Tibial artery (tissue), 4 donors: ENCODE data around the gene TTC16.

Experiments used
- DNase-seq, 2 donors: peaks; one replicate each; pipeline ENCODE4 v3.0.0-alpha.2; 2019
- H3K27ac ChIP-seq, 2 donors: fragments of 200-600 bp; sonication (generic) in 1 of 2; 1 replicate in 1 of 2; 2 replicates in 1 of 2; pipeline ENCODE4 v1.5.1; 2018 to 2019; ENCODE audit warnings: mild to moderate bottlenecking in 1 of 2
- H3K27me3 ChIP-seq, 2 donors: fragments of 200-600 bp; sonication (generic) in 1 of 2; one replicate each; pipeline versions ENCODE4 v1.5.1 to v1.6.0; 2016 to 2019
- H3K36me3 ChIP-seq, 3 donors: fragments of 200-600 bp; sonication (generic) in 2 of 3; one replicate each; pipeline ENCODE4 v1.5.1; 2016 to 2019; ENCODE audit warnings: mild to moderate bottlenecking in 2 of 3
- H3K4me1 ChIP-seq, 4 donors: fragments of 200-600 bp; sonication (generic) in 2 of 4; 1 replicate in 3 of 4; 2 replicates in 1 of 4; pipeline ENCODE4 v1.5.1; 2016 to 2019
- H3K4me3 ChIP-seq, 2 donors: fragments of 200-600 bp; sonication (generic) in 1 of 2; 1 replicate in 1 of 2; 2 replicates in 1 of 2; pipeline ENCODE4 v1.5.1; 2018 to 2019; ENCODE audit warnings: mild to moderate bottlenecking in 2 of 2
- H3K9me3 ChIP-seq, 3 donors: fragments of 200-600 bp; sonication (generic) in 1 of 3; one replicate each; pipeline ENCODE4 v1.5.1; 2016 to 2019
- intact Hi-C: fragments of 100-400 bp; cut with DNase I; formaldehyde crosslinking; loops from one replicate; pipeline ENCODE4 v1.15.0; 2023; ENCODE audit warnings: low total_unique reads
- TF ChIP-seq, protein P1 (sequence below), 2 experiments: fragments of 200-600 bp in 1 of 2; fragments of 450-650 bp in 1 of 2; IDR thresholded peaks; one replicate each; pipeline ENCODE4 v1.5.1; 2017 to 2019; ENCODE audit warnings: antibody characterized with exemption in 2 of 2, mild to moderate bottlenecking in 1 of 2, moderate library complexity in 1 of 2

TTC16 gene

GRCh38 chr9:127683723-127684122, 32.2 kb upstream of the TTC16 start:
- no peak overlapping the region for H3K4me3 ChIP-seq
- H3K9me3 ChIP-seq = no peaks in the 10 kb centered on the region
- H3K4me1 ChIP-seq = no peaks in the 10 kb centered on the region
- H3K27ac ChIP-seq = no peak overlapping the region
- peaks cover 37 to 97% (median 77%) of the 10 kb centered on the region in 3 donors for H3K36me3 ChIP-seq
- H3K27me3 ChIP-seq = no peaks in the 10 kb centered on the region
- TF ChIP-seq, protein P1, sequence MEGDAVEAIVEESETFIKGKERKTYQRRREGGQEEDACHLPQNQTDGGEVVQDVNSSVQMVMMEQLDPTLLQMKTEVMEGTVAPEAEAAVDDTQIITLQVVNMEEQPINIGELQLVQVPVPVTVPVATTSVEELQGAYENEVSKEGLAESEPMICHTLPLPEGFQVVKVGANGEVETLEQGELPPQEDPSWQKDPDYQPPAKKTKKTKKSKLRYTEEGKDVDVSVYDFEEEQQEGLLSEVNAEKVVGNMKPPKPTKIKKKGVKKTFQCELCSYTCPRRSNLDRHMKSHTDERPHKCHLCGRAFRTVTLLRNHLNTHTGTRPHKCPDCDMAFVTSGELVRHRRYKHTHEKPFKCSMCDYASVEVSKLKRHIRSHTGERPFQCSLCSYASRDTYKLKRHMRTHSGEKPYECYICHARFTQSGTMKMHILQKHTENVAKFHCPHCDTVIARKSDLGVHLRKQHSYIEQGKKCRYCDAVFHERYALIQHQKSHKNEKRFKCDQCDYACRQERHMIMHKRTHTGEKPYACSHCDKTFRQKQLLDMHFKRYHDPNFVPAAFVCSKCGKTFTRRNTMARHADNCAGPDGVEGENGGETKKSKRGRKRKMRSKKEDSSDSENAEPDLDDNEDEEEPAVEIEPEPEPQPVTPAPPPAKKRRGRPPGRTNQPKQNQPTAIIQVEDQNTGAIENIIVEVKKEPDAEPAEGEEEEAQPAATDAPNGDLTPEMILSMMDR (IDR thresholded peaks at IDR 0.05) = no peak
- no peak for DNase-seq
- intact Hi-C loops = no loop called here

DNA sequence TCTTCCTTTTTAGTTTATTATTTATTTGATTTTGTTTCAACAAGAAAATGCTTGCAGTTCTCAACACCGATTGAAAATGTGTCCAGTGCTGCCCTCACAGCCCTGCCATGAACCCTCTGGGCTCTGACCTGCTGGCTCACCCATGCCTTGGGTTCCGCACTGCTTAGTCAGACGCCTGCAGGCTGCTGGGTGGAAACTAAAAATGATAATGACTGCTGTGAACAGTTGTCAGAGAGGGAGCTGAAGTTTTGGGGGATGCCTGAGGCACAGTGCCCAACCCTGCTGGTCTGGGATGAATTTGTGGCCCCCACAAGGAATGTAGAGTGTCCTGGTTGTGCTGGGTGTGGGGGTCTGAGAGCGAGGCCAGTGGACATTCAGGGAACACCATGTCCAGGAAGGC, 31.3 kb upstream of the TTC16 start:
- TF ChIP-seq, protein P1 (IDR thresholded peaks at IDR 0.05) = no peak
- intact Hi-C loops = no loop called here
- Histone ChIP-seq H3K9me3 (no peaks in the 10 kb centered on the region), H3K36me3 (peaks cover 32 to 97% (median 80%) of the 10 kb centered on the region in 3 donors), H3K27ac (no peak overlapping the region), H3K27me3 (no peaks in the 10 kb centered on the region), H3K4me3 (no peak overlapping the region), H3K4me1 (no peaks in the 10 kb centered on the region)
- DNase-seq = no peak

DNA sequence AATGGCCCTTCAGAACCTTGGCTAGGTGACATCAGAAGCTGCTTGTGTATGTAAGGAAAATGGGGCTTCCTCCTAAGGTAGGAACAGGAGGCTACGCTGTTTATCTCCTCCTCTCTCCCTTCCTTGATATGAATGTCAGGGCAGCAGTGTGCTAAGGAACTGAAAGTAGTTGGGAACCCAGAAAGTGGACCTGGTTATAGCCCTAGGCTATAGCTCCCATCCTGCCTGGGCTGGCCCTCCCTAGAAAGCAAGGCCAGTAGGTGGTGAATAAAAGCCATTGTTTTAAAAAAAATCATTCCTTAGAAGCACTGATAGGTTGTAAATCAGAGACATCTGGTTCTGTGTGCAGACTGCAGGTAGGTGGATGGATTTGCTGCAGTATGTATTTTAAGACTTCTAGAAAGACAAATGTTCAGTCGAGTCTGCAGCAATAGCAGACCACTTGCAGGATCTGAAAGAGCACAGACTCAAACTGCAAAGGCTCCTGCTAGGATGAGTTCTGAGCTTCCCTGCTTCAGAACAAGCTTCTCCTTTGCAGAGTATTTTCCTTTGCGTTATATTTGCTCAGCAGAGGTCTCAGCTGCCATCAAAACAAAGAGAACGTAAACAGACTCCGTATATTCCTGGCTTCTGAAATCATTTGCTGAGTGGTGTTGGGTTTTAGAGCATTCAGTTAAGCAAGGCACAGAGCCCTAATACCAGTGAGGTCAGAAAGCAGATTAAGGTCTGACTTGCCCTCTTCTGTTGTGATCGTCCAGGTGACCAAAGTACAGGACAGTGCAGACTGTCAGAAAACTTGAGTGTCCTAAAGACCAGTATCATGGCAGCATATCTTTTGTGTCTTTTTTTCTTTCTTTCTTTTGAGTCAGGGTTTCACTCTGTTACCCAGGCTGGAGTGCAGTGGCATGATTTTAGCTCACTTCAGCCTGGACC, 29.2 kb upstream of the TTC16 start:
- intact Hi-C loops = no loop called here
- Histone ChIP-seq H3K9me3 (no peaks in the 10 kb centered on the region), H3K27me3 (no peaks in the 10 kb centered on the region), H3K36me3 (peaks cover 33 to 97% (median 76%) of the 10 kb centered on the region in 3 donors), H3K4me1 (no peaks in the 10 kb centered on the region), H3K27ac (no peak overlapping the region), H3K4me3 (no peak overlapping the region)
- TF ChIP-seq, protein P1 (IDR thresholded peaks at IDR 0.05) = no peak
- DNase-seq = no peak

- intact Hi-C loops = no loop called here
- peaks cover 15 to 82% (median 56%) of the 10 kb centered on the region in 3 donors for H3K36me3 ChIP-seq
- no peaks in the 10 kb centered on the region for H3K9me3 ChIP-seq
- no peaks in the 10 kb centered on the region for H3K27me3 ChIP-seq
- H3K27ac ChIP-seq = no peak overlapping the region
- no peak for DNase-seq
- no peaks in the 10 kb centered on the region for H3K4me1 ChIP-seq
- TF ChIP-seq, protein P1 (IDR thresholded peaks at IDR 0.05) = no peak
- no peak overlapping the region for H3K4me3 ChIP-seq
These were observed 26.4 kb upstream of the TTC16 start for GRCh38 chr9:127689329-127690000.

DNA sequence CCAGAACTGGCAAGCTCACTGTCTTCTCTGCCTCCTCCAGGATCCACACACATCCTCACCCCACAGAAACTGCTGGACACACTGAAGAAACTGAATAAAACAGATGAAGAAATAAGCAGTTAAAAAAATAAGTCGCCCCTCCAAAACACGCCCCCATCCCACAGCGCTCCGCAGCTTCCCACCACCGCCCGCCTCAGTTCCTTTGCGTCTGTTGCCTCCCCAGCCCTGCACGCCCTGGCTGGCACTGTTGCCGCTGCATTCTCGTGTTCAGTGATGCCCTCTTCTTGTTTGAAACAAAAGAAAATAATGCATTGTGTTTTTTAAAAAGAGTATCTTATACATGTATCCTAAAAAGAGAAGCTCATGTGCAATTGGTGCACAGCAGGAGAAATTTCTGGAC, 25.1 kb upstream of the TTC16 start:
- Histone ChIP-seq H3K27ac (no peak overlapping the region), H3K4me1 (no peaks in the 10 kb centered on the region), H3K4me3 (no peak overlapping the region), H3K27me3 (no peaks in the 10 kb centered on the region), H3K9me3 (no peaks in the 10 kb centered on the region), H3K36me3 (peaks cover 15 to 74% (median 47%) of the 10 kb centered on the region in 3 donors)
- TF ChIP-seq, protein P1 (IDR thresholded peaks at IDR 0.05) = no peak
- no peak for DNase-seq
- intact Hi-C loops = no loop called here
